SU-DHL-6 (cell line): ENCODE data around the gene CDKN2C.

ENCODE experiments used
- H2AFZ ChIP-seq: fragments of 200-600 bp; sonication (generic); 2 replicates; pipeline ENCODE4 v1.6.1; 2014; ENCODE audit warnings: low read depth, mild to moderate bottlenecking, moderate library complexity, mixed read lengths, antibody characterized with exemption, low read length; ENCODE audit not compliant: severe bottlenecking
- H3F3A ChIP-seq: fragments of 200-600 bp; shearing (Covaris generic); 2 replicates; pipeline ENCODE4 v1.6.0; 2016; ENCODE audit warnings: antibody characterized with exemption, mild to moderate bottlenecking; ENCODE audit not compliant: insufficient read depth
- H3K27ac ChIP-seq: fragments of 200-600 bp; sonication (generic); 2 replicates; pipeline ENCODE4 v1.5.1; 2016; ENCODE audit warnings: low read depth, mild to moderate bottlenecking, low read length, moderate library complexity, mixed read lengths
- H3K27me3 ChIP-seq: fragments of 200-600 bp; sonication (generic), shearing (Covaris generic); 2 replicates; pipeline ENCODE4 v1.6.0; 2014; ENCODE audit warnings: mild to moderate bottlenecking, low read length
- H3K36me3 ChIP-seq: fragments of 200-600 bp; sonication (generic); 2 replicates; pipeline ENCODE4 v1.6.1; 2014; ENCODE audit warnings: mild to moderate bottlenecking, low read length, mixed read lengths
- H3K4me2 ChIP-seq: fragments of 300-600, 200-600 bp; shearing (Covaris generic), sonication (generic); 2 replicates; pipeline ENCODE4 v1.6.0; 2014; ENCODE audit warnings: low read length, low read depth, mild to moderate bottlenecking; ENCODE audit not compliant: poor library complexity, severe bottlenecking
- H3K4me3 ChIP-seq: fragments of 200-600 bp; sonication (generic); 2 replicates; pipeline ENCODE4 v1.5.1; 2014; ENCODE audit warnings: antibody characterized with exemption, low read length, mild to moderate bottlenecking, mixed read lengths; ENCODE audit not compliant: insufficient read depth, poor library complexity, severe bottlenecking
- H3K79me2 ChIP-seq: fragments of 200-600 bp; sonication (generic); 2 replicates; pipeline ENCODE4 v1.6.1; 2014; ENCODE audit warnings: mild to moderate bottlenecking, low read length, moderate library complexity; ENCODE audit not compliant: insufficient read depth
- H3K9ac ChIP-seq: fragments of 200-600 bp; sonication (generic); 2 replicates; pipeline ENCODE4 v1.7.0; 2014; ENCODE audit warnings: mild to moderate bottlenecking, low read length
- H3K9me2 ChIP-seq: fragments of 200-600 bp; sonication (generic); replicated peaks from 2 replicates; pipeline ENCODE4 v1.6.1; 2014; ENCODE audit warnings: low read length; ENCODE audit not compliant: insufficient read depth
- H3K9me3 ChIP-seq: fragments of 200-600 bp; sonication (generic); 2 replicates; pipeline ENCODE4 v1.6.1; 2014; ENCODE audit warnings: low read length, mixed read lengths; ENCODE audit not compliant: insufficient read depth
- H4K20me1 ChIP-seq: fragments of 200-600 bp; sonication (generic); 2 replicates; pipeline ENCODE4 v1.6.1; 2014; ENCODE audit warnings: low read depth, mild to moderate bottlenecking, antibody characterized with exemption, low read length, moderate library complexity, mixed read lengths
- EZH2phosphoT487 ChIP-seq: fragments of 200-600 bp; sonication (generic), shearing (Covaris generic); conservative IDR thresholded peaks from 2 replicates; pipeline ENCODE4 v1.6.1; 2018; ENCODE audit warnings: mild to moderate bottlenecking, antibody characterized with exemption, low read length, moderate library complexity, mixed read lengths
- TF ChIP-seq, protein P1 (sequence below): fragments of 200-600 bp; sonication (generic); IDR thresholded peaks from one replicate; pipeline ENCODE4 v1.5.1; 2017; ENCODE audit warnings: antibody characterized with exemption, mild to moderate bottlenecking, low read length, moderate library complexity; ENCODE audit not compliant: insufficient read depth, poor library complexity, severe bottlenecking

The CDKN2C gene

DNA sequence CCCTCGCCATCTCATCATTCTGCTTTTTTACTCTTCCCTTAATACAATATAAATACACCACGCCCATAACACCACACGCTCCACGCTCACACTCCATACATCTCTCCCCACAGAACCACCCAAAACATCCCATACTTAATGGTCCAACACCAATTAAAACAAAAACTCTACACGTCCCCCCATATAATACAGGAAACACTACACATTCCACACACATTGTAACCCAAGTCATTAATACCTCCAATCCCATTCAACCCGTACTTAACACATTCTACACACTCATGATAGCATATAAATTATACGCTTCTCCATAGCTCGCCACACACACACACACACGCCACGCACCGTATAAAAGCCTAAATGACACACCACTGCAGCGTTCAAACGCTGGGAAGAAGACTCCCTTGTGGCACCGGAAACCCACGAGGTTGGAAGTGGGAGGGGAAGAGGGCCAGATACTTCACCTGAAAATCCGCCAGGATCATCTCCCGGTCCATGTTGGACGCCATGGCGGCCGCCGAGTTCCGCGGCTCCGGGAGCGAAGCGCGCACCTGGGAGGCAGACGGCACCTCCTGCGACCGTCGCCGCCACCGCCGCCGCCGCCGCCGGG is 10.6 kb upstream of the CDKN2C start:
- Histone ChIP-seq H3K27me3 (no peaks in the 10 kb centered on the region), H3K9me3 (no peaks in the 10 kb centered on the region), H3K4me3 (peak overlapping the region; percentile 100), H3K27ac (peak overlapping the region; percentile 72), H4K20me1 (no peaks in the 10 kb centered on the region), H3K9ac (peak overlapping the region; percentile 98), H2AFZ (no peak overlapping the region), H3F3A (peaks cover 19% of the 10 kb centered on the region), H3K79me2 (peaks cover 53% of the 10 kb centered on the region), H3K36me3 (no peaks in the 10 kb centered on the region; the same call in 1 of the 2 replicates), H3K9me2 (no peaks in the 10 kb centered on the region), H3K4me2 (peak overlapping the region; percentile 77)
- TF ChIP-seq, protein P1, sequence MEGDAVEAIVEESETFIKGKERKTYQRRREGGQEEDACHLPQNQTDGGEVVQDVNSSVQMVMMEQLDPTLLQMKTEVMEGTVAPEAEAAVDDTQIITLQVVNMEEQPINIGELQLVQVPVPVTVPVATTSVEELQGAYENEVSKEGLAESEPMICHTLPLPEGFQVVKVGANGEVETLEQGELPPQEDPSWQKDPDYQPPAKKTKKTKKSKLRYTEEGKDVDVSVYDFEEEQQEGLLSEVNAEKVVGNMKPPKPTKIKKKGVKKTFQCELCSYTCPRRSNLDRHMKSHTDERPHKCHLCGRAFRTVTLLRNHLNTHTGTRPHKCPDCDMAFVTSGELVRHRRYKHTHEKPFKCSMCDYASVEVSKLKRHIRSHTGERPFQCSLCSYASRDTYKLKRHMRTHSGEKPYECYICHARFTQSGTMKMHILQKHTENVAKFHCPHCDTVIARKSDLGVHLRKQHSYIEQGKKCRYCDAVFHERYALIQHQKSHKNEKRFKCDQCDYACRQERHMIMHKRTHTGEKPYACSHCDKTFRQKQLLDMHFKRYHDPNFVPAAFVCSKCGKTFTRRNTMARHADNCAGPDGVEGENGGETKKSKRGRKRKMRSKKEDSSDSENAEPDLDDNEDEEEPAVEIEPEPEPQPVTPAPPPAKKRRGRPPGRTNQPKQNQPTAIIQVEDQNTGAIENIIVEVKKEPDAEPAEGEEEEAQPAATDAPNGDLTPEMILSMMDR, result no peak

DNA sequence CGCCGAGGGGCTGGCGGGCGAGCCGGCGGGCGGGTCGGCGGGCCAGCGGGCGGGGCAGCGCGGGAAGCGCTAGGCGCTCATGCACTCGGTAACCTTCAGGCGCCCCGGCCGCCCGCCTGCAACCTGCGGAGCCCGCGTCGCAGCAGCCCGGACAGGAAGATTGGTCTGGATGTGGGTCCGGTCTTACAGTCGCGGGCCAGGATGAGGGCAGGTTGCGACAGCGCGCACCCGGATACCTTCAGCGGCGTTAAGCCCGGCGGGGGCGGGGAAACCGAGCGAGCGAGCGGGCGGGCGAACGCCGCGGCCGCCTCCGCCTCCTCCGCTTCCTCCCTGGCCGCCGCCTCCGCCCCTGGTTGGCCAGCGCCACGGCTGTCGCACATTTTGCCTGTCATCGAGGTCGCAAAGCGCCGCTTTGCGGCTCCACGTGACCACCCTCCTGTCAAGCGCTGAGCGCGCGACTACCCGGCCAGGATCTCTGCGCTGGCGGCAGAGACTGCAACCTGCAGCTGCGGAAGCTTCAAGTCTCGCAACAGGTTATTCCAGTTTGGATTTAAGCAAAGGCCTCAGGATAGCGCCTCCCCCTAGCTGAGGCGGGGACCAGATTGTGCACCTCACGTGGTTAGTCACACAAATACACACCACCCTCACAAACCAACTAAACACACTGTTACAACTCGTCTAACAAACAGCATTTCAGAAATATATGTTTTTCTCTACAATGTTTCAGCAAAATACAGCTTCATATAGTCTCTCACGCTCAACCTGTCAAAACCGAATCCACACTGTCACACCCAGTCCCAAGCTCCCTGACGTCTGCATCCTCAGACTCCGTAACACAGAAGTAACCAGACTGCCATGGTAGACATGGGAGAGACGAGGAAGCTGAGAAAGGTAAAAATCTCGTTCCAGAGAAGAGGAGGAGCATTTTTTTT is 9.9 kb upstream of the CDKN2C start, which contains the start of gene FAF1:
FAF1 (minus strand) TSS at position 355 of the 932 bp plus-strand sequence. CDS start 456 bp downstream, outside the sequence.
- H3K9me2 ChIP-seq, result no peaks in the 10 kb centered on the region
- H3K27ac ChIP-seq, result peak within 1 kb of the TSS; percentile 76
- H3K36me3 ChIP-seq, result no peaks in the 10 kb centered on the region; the same call in 1 of the 2 replicates
- H2AFZ ChIP-seq, result peak within 1 kb of the TSS; percentile 79
- peaks cover 45% of the 10 kb centered on the region for H3K79me2 ChIP-seq
- H3K27me3 ChIP-seq, result no peaks in the 10 kb centered on the region
- H3F3A ChIP-seq, result peaks cover 19% of the 10 kb centered on the region
- H3K9ac ChIP-seq, result peak within 1 kb of the TSS; percentile 98
- H3K9me3 ChIP-seq, result no peaks in the 10 kb centered on the region
- H3K4me3 ChIP-seq, result peak within 1 kb of the TSS; percentile 100
- TF ChIP-seq, protein P1, result no peak
- TF ChIP-seq EZH2phosphoT487, result no peak
- no peaks in the 10 kb centered on the region for H4K20me1 ChIP-seq
- peak within 1 kb of the TSS; percentile 99 for H3K4me2 ChIP-seq

DNA sequence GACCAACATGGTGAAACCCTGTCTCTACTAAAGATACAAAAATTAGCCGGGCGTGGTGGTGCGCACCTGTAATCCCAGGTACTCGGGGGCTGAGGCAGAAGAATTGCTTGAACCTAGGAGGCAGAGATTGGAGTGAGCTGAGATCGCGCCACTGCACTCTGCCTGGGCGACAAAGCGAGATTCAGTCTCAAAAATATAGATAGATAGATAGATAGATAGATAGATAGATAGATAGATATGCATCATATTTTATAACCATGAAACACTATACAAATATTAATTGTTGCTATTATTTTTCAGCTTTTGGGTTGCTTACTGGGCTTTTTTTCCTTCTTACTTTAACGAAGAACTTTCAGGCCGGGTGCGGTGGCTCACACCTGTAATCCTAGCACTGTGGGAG is 5.2 kb upstream of the CDKN2C start:
- Histone ChIP-seq H4K20me1 (no peaks in the 10 kb centered on the region), H3K27me3 (no peaks in the 10 kb centered on the region), H3K27ac (no peak overlapping the region), H3K9ac (no peak overlapping the region), H3K36me3 (no peaks in the 10 kb centered on the region), H3F3A (peaks cover 49% of the 10 kb centered on the region), H3K9me3 (no peaks in the 10 kb centered on the region), H3K9me2 (no peaks in the 10 kb centered on the region), H3K79me2 (peaks cover 10% of the 10 kb centered on the region), H3K4me3 (no peak overlapping the region), H3K4me2 (no peak overlapping the region), H2AFZ (no peak overlapping the region)
- TF ChIP-seq, protein P1, result no peak
- TF ChIP-seq EZH2phosphoT487, result no peak
